Activated CD8-positive, alpha-beta T cell treated with anti-CD3 and anti-CD28 coated beads, Interleukin-2, amount 10 ng/mL, durations not matched to agents 7 days and 5 days (primary cell): ENCODE measurements around the gene WNT9B. TPM values are rescaled to one million over a fixed set of nuclear protein-coding genes. Genes with fewer than 3 reads are reported as not detected.

Experiments
- ATAC-seq: fragments of 150-1000 bp; cut with Tn5 transposase; one replicate; pipeline ENCODE4 v1.10.0; 2021; ENCODE audit warnings: moderate library complexity
- CTCF ChIA-PET: fragments of 350-600 bp; sonication (Branson Sonifier 250); formaldehyde crosslinking; loops from one replicate; lab custom pipeline; 2021; ENCODE audit warnings: antibody characterized with exemption; lab: Charles Lee
- POLR2A ChIA-PET: fragments of 350-600 bp; sonication (Branson Sonifier 250); formaldehyde crosslinking; loops from one replicate; lab custom pipeline; 2021; ENCODE audit warnings: antibody characterized with exemption; lab: Charles Lee
- DNase-seq: peaks from one replicate; pipeline ENCODE4 v3.0.0-alpha.2; 2020
- H3K27ac Mint-ChIP-seq: one replicate; pipeline ENCODE4 v1.8.0; 2021; ENCODE audit warnings: mild to moderate bottlenecking, mixed read lengths
- H3K27me3 Mint-ChIP-seq: one replicate; pipeline ENCODE4 v1.8.0; 2021; ENCODE audit warnings: low read depth, mixed read lengths
- H3K36me3 Mint-ChIP-seq: one replicate; pipeline ENCODE4 v1.8.0; 2021; ENCODE audit warnings: low read depth, mixed read lengths
- H3K4me1 Mint-ChIP-seq: one replicate; pipeline ENCODE4 v1.8.0; 2021; ENCODE audit warnings: low read depth, mixed read lengths
- H3K4me3 Mint-ChIP-seq: one replicate; pipeline ENCODE4 v1.8.0; 2021; ENCODE audit warnings: mild to moderate bottlenecking, mixed read lengths
- H3K9me3 Mint-ChIP-seq: one replicate; pipeline ENCODE4 v1.8.0; 2022; ENCODE audit warnings: mixed read lengths; ENCODE audit not compliant: insufficient read depth
- total RNA-seq, 2 experiments: library from RNA; stranded (reverse); gene quantifications; one replicate each; pipeline ENCODE4 v1.2.3, GENCODE V29; 2021

Gene WNT9B, protein sequence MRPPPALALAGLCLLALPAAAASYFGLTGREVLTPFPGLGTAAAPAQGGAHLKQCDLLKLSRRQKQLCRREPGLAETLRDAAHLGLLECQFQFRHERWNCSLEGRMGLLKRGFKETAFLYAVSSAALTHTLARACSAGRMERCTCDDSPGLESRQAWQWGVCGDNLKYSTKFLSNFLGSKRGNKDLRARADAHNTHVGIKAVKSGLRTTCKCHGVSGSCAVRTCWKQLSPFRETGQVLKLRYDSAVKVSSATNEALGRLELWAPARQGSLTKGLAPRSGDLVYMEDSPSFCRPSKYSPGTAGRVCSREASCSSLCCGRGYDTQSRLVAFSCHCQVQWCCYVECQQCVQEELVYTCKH
- not detected for total RNA-seq

DNA sequence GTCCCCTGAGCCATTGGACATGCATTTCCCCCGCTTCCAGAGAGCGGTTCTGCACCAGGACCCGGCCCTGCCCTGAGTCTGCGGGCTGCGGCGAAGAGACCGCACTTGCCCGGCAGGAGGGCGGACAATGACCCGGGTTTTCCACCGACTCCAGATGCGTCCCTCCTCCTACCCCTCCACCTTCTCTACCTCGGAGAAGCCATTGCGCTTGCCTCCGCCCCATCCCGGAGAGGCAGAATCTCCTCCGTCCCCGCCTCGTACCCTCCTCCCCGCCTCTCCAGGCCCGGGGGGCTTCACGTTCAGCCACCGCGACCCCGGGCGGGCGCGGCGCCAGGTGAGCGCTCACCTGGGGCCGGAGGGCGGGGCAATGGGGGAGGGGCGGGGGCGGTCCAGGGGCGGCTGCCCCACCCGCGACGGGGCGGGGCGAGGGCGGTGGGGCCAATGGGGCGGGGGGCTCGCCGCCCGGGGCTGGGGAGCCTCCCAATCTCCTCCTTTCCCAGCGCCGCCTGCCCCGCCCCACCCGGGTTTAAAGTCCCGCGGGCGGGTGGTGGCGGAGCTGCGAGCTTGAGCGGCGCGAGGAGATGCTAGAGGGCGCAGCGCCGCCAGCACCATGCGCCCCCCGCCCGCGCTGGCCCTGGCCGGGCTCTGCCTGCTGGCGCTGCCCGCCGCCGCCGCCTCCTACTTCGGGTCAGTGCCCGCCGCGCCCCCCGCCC, at the start of gene WNT9B:
TSS of gene WNT9B (plus strand) at position 555 of the 713 bp plus-strand sequence. CDS start at position 611, 56 bp downstream.
- DNase-seq, result no peak
- Mint-ChIP-seq H3K27me3 (peaks cover 61% of the 10 kb centered on the region), H3K9me3 (no peaks in the 10 kb centered on the region), H3K36me3 (no peaks in the 10 kb centered on the region), H3K4me3 (no peak within 1 kb of the TSS), H3K4me1 (peaks cover 6% of the 10 kb centered on the region), H3K27ac (no peak within 1 kb of the TSS)
- ChIA-PET POLR2A (no interaction called here), CTCF (no interaction called here)
- ATAC-seq, result peak; percentile 59

DNA sequence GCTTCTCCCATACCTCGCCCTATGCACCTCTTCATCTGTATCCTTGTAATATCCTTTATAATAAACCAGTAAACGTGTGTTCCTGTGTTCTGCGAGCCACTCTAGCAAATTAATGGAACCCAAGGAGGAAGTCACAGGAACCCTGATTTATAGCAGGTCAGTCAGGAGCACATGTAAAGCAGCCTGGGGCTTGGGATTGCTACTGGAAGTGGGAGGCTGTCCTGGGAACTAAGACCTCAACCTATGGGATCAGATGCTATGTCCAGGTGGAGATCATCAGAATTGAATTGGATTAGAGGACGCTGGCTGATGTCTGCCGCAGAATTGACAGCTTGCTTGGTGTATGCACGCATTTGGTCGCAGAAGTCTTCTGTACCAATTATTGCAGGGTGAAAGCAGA, 48.6 kb upstream of the WNT9B start:
- Mint-ChIP-seq H3K4me1 (no peaks in the 10 kb centered on the region), H3K36me3 (no peaks in the 10 kb centered on the region), H3K4me3 (no peak overlapping the region), H3K27ac (no peak overlapping the region), H3K27me3 (peaks cover 3% of the 10 kb centered on the region), H3K9me3 (no peaks in the 10 kb centered on the region)
- DNase-seq, result no peak
- ChIA-PET POLR2A (no interaction called here), CTCF (no interaction called here)
- ATAC-seq, result no peak

DNA sequence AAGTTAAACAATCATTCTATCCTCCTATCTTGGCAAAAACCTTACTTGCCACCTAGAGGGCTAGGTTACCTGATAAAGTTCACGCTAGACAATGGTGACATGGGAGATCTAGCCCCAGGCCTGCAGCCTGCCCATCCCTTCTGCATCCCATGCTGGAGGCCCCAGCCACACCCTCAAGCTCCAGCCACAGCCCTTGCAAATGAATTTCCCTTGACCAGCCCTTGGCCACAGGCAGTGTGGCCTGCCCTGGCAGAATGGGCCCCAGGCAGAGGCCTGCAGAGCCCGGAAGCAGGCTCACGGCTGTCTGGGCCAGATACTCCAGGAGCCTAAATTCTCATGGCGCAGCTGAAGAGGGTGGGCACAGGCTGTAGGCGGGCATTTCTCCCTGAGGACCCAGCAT, 47.8 kb upstream of the WNT9B start:
- POLR2A ChIA-PET, result interaction anchor here (0.6 kb wide), 1 partner anchor 12 kb away, joined by 3 read pairs; no protein-coding TSS in a partner anchor
- Mint-ChIP-seq H3K27ac (no peak overlapping the region), H3K36me3 (no peaks in the 10 kb centered on the region), H3K4me1 (no peaks in the 10 kb centered on the region), H3K4me3 (no peak overlapping the region), H3K27me3 (peaks cover 3% of the 10 kb centered on the region), H3K9me3 (no peaks in the 10 kb centered on the region)
- DNase-seq, result no peak
- CTCF ChIA-PET, result no interaction called here
- no peak for ATAC-seq

DNA sequence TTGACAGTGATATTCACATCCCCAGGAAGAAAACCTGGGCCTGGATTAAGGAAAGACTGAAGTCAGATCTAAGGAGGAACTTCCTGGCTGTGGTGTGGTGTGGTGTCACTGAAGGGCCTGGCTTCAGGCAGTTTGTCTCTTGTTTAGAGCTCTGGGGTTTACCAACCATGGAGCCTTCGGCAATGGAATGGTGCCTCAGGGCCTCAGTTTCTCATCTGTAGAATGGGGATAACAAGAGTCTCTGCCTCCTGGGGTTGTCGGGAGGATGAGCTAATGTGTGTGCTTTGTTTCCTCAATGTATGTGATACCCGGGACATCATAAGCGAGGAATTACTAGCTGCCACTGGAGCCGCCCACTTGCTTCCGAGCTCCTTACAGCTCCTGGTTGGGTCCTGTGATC, 45.6 kb upstream of the WNT9B start:
- ChIA-PET POLR2A (no interaction called here), CTCF (no interaction called here)
- DNase-seq, result no peak
- Mint-ChIP-seq H3K4me3 (no peak overlapping the region), H3K27me3 (peaks cover under 1% of the 10 kb centered on the region), H3K36me3 (no peaks in the 10 kb centered on the region), H3K4me1 (no peaks in the 10 kb centered on the region), H3K9me3 (no peaks in the 10 kb centered on the region), H3K27ac (no peak overlapping the region)
- no peak for ATAC-seq

DNA sequence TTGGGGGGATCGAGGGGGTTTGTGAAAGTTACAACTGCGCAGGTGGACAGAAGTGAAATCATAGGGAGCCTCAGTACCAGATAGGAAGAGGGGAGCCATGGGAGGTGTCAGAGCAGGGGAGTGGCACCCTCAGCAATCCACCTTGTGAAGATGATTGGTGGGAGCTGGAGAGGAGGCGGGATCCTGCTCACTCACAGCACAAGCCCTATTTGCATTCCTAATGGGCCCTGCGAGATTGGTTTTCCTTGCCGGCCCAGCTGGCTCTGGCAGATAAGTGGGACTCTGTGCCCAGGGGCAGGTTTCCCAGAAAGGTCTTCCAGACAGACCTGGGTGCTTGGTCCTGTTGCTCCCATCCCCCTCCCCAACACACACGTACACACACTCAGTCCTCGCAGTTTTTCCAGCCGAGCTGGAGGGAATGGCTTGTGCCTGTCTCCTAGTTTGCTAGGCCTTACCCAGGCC, 42.2 kb upstream of the WNT9B start:
- DNase-seq (no peak), ATAC-seq (no peak)
- CTCF ChIA-PET, result no interaction called here
- no peaks in the 10 kb centered on the region for H3K9me3 Mint-ChIP-seq
- H3K36me3 Mint-ChIP-seq, result no peaks in the 10 kb centered on the region
- H3K4me3 Mint-ChIP-seq, result no peak overlapping the region
- peaks cover 10% of the 10 kb centered on the region for H3K27me3 Mint-ChIP-seq
- no peaks in the 10 kb centered on the region for H3K4me1 Mint-ChIP-seq
- H3K27ac Mint-ChIP-seq, result no peak overlapping the region
- POLR2A ChIA-PET, result no interaction called here

DNA sequence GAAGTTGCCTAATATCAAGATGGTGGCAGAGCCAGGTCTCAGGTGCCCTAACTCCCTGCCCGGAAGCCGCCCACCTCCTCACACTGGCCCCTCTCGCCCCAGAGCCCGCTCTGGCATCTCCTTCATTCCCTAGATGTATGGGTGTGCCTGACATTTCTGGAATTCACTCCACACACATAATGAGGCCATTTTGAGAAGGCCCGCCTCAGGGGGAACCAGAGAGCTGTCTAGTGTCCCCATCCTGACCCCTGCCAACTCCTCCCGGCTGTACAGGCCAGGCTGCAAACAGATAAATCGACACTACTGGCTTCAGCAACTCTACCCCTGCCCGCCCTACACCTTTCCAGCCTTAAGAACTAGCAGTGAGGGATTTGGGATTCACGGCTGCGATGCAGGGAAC, 40.5 kb upstream of the WNT9B start:
- no peak overlapping the region for H3K4me3 Mint-ChIP-seq
- ChIA-PET POLR2A (no interaction called here), CTCF (interaction anchor here (0.7 kb wide), 1 partner anchor 38 kb away, joined by 3 read pairs; no protein-coding TSS in a partner anchor)
- H3K36me3 Mint-ChIP-seq, result no peaks in the 10 kb centered on the region
- no peaks in the 10 kb centered on the region for H3K4me1 Mint-ChIP-seq
- DNase-seq (no peak), ATAC-seq (no peak)
- peaks cover 17% of the 10 kb centered on the region for H3K27me3 Mint-ChIP-seq
- no peak overlapping the region for H3K27ac Mint-ChIP-seq
- H3K9me3 Mint-ChIP-seq, result no peaks in the 10 kb centered on the region

DNA sequence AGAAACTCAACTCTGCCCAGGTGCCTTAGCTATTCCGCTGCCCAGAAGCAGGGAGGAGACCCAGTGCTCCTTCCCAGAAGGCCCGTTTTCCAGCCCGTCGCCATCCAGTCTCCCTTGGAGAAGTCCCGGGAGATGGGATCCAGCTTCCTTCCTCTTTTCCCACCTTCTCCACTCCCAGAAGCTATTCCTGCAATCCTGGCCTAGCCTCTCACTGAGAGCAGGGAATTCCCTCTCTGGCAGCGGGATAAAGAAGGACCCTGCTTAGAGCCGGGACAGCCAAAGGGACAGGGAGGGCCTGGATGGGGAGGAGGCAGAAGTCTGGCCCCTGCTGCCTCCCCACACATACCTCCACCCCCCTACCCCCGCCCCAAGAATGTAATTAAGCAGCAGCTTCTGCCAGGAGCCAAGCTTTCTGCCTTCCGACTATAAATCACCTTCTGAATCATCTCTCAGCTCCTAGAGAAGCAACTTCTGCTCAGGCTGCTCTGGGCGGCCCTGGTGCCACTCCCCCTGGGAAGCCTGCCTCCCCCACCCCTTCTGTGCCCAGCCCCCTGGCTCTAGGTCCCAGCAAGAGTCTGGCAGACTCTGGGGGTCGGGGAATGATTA, 39.3 kb upstream of the WNT9B start:
- no peaks in the 10 kb centered on the region for H3K9me3 Mint-ChIP-seq
- ATAC-seq (no peak), DNase-seq (no peak)
- H3K27ac Mint-ChIP-seq, result no peak overlapping the region
- H3K27me3 Mint-ChIP-seq, result peaks cover 30% of the 10 kb centered on the region
- H3K4me1 Mint-ChIP-seq, result no peaks in the 10 kb centered on the region
- H3K36me3 Mint-ChIP-seq, result no peaks in the 10 kb centered on the region
- ChIA-PET CTCF (interaction anchor here (0.9 kb wide), 1 partner anchor 30 kb away, joined by 3 read pairs; no protein-coding TSS in a partner anchor), POLR2A (no interaction called here)
- H3K4me3 Mint-ChIP-seq, result no peak overlapping the region

DNA sequence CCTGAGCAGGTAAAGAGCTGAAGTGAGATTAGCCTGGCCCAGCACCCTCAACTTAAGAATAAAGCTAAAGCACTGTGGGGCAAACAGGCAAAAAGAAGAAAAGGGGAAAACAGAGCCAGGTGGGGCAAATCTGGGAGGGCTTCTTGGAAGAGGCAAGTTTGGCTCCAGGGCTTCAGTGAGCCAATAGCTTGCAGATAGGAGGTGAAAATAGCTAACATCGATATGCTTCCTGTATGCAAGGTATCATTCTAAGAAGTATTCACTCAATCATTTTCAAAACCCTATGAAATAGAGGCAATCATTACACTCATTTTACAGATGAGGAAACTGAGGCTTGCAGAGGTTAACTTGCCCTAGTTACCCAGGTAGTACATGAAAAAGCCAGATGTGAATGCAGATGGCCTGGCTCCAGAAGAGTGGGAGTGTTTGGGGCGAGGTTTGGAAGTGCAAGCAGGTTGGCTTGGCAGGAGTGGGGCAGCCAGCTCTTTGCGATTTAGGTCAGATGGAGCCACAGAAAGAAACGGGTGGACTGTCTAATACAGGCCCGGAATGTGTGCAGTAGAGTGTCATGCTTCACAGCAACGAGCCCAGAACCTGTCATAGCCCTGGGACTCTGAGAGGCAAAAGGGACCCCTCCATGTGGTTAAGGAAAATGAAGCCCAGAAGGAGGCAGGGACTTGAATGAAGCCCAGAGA, 38.6 kb upstream of the WNT9B start:
- Mint-ChIP-seq H3K36me3 (no peaks in the 10 kb centered on the region), H3K4me3 (no peak overlapping the region), H3K27ac (no peak overlapping the region), H3K4me1 (peaks cover 3% of the 10 kb centered on the region), H3K9me3 (no peaks in the 10 kb centered on the region), H3K27me3 (peaks cover 36% of the 10 kb centered on the region)
- no peak for ATAC-seq
- CTCF ChIA-PET, result interaction anchor here (0.9 kb wide), 1 partner anchor 30 kb away, joined by 3 read pairs; no protein-coding TSS in a partner anchor
- DNase-seq, result no peak
- POLR2A ChIA-PET, result no interaction called here

DNA sequence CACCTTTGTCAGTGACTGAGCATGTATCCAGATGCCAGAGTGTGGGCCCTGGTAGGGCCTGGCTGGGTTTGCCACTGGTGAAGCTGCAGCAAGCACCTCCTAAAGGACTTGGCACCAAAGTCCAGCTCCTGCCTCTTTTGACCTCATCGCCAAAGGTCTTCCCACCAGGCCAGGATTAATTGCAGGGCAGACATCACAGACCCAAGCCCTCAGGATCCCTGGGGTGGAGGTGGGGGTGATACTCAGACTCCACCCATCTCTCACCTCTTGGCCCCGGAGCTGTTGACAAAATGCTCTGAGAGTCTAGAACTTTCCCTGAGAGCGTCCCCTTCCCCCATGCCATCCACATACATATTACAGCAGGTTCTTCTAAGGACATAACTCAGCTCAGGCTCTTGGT, 37.5 kb upstream of the WNT9B start:
- Mint-ChIP-seq H3K27me3 (peaks cover 45% of the 10 kb centered on the region), H3K4me3 (no peak overlapping the region), H3K9me3 (no peaks in the 10 kb centered on the region), H3K27ac (no peak overlapping the region), H3K4me1 (peaks cover 8% of the 10 kb centered on the region), H3K36me3 (no peaks in the 10 kb centered on the region)
- no peak for ATAC-seq
- no peak for DNase-seq
- ChIA-PET POLR2A (no interaction called here), CTCF (no interaction called here)

DNA sequence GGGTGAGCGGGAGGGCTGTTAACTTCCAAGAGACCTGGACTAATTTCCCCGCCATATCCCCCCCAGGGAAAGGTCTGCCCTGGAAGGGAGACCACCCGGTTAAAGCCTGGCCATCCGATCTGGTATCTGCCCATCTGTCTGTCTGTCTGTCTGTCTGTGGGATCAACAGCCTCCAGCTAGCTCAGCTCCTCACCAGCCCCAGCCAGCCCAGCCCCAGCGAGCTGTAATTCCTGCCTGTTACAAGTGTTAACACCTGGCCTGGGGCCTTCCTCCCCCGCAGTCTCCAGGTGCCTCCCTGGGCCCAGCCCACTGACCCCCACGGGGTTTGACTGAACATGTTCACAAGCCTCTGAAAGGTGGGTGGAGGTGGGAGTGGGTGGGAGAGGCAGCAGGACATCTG, 36.9 kb upstream of the WNT9B start:
- DNase-seq, result no peak
- Mint-ChIP-seq H3K27me3 (peaks cover 50% of the 10 kb centered on the region), H3K27ac (no peak overlapping the region), H3K36me3 (no peaks in the 10 kb centered on the region), H3K9me3 (no peaks in the 10 kb centered on the region), H3K4me3 (no peak overlapping the region), H3K4me1 (peaks cover 13% of the 10 kb centered on the region)
- POLR2A ChIA-PET, result no interaction called here
- CTCF ChIA-PET, result no interaction called here
- ATAC-seq, result no peak

DNA sequence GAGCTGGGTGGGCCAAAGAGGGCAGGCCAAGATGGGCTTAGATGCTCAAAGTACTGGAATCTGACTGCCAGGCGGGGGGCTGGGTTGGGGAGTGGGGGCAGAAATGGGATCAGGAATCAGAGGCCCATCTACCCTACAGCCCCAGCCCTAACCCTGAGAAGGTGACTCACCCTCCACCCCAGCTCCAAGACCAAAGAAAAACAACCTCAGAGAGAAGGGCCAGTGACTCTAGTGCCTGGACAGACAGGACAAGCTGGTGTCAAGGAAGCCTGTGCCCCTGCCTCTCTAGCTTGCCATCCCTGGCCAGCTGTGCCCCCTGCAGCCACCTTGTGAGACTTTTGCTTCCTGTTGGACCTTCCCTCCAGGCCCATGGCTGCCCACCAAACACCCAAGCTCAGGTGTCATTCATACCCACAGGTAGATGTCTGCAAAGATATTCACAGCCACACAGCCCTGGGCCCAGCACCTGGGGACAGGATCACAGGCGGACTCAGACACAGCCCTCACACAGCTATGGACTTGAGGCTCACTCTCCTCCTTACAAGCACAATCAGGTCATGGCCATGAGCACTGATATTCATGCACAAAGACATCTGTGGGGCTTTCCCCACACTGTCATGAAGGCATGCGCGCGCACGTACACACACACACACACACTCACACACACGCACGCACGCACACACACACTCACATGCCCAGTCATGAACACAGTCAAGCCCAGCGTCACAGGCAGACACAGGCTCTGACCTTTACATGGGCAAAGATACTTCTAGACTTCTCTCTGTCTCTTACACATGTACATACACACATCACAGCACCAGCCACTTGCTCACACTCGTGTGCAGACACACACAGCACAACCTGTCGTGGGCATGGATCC, 35.7 kb upstream of the WNT9B start:
- no peaks in the 10 kb centered on the region for H3K9me3 Mint-ChIP-seq

More for the DNA sequence above, 35.7 kb upstream of the WNT9B start:
- Mint-ChIP-seq H3K4me3 (no peak overlapping the region), H3K27me3 (peaks cover 63% of the 10 kb centered on the region), H3K27ac (no peak overlapping the region), H3K4me1 (peaks cover 21% of the 10 kb centered on the region), H3K36me3 (no peaks in the 10 kb centered on the region)
- ChIA-PET CTCF (interaction anchor here (1.0 kb wide), 1 partner anchor 19 kb away, joined by 3 read pairs; no protein-coding TSS in a partner anchor), POLR2A (interaction anchor here (0.6 kb wide), 1 partner anchor 12 kb away, joined by 3 read pairs; no protein-coding TSS in a partner anchor)
- DNase-seq (no peak), ATAC-seq (no peak)
